Esophagus squamous epithelium (tissue), 5 donors: ENCODE results near the gene DPP3. TPM values are rescaled to one million over a fixed set of nuclear protein-coding genes. Genes with fewer than 3 reads are reported as not detected.
"Not testable (repeated sequence)": the region's sequence is repeated elsewhere in the genome, so short reads cannot be mapped to it uniquely, and the experiment has no call there.

Source experiments
- DNase-seq: peaks from one replicate; lab custom pipeline; 2025; lab: John Stamatoyannopoulos, UW
- H3K27ac ChIP-seq, 4 donors: fragments of 200-600 bp; sonication (generic); one replicate each; pipeline ENCODE4 v1.5.1; 2016 to 2019; ENCODE audit warnings: mild to moderate bottlenecking in 1 of 4
- H3K27me3 ChIP-seq, 4 donors: fragments of 200-600 bp; sonication (generic); 1 replicate in 3 of 4; 2 replicates in 1 of 4; pipeline versions ENCODE4 v1.5.1 to v1.6.0; 2017 to 2021; ENCODE audit warnings: antibody characterized with exemption in 1 of 4
- H3K36me3 ChIP-seq, 3 donors: fragments of 200-600 bp; sonication (generic); one replicate each; pipeline ENCODE4 v1.5.1; 2016 to 2019
- H3K4me1 ChIP-seq, 3 donors: fragments of 200-600 bp; sonication (generic); one replicate each; pipeline ENCODE4 v1.5.1; 2017 to 2019
- H3K4me3 ChIP-seq, 4 donors: fragments of 200-600 bp; sonication (generic); 1 replicate in 3 of 4; 2 replicates in 1 of 4; pipeline ENCODE4 v1.5.1; 2016 to 2019; ENCODE audit warnings: mild to moderate bottlenecking in 2 of 4, moderate library complexity in 1 of 4
- H3K9me3 ChIP-seq, 3 donors: fragments of 200-600 bp; sonication (generic); one replicate each; pipeline ENCODE4 v1.5.1; 2016 to 2019
- POLR2A ChIP-seq, 4 donors: fragments of 450-650 bp; IDR thresholded peaks; one replicate each; pipeline ENCODE4 v1.6.1; 2017; ENCODE audit warnings: antibody characterized with exemption in 4 of 4, mild to moderate bottlenecking in 4 of 4, moderate library complexity in 3 of 4
- WGBS, 2 donors: methylation state at CpG; one replicate each; pipeline ENCODE4 v1.1.5; 2018; 5-methylcytosine and 5-hydroxymethylcytosine counted together
- intact Hi-C: fragments of 100-400 bp; cut with DNase I; formaldehyde crosslinking; loops from one replicate; pipeline ENCODE4 v1.15.0; 2022
- total RNA-seq, 4 donors: library from RNA; depleted of rRNA; stranded (reverse); fragments of >200 nt; gene quantifications; one replicate each; pipeline ENCODE4 v1.1.0, GENCODE V29; 2016
- TF ChIP-seq, protein P1 (sequence below), 6 experiments: fragments of 450-650 bp in 4 of 6; fragments of 200-600 bp in 2 of 6; sonication (generic) in 2 of 6; IDR thresholded peaks; one replicate each; pipeline ENCODE4 v1.5.1; 2016 to 2019; ENCODE audit warnings: antibody characterized with exemption in 6 of 6, mild to moderate bottlenecking in 4 of 6, moderate library complexity in 4 of 6
- donor health status: DM: yes; HTN: yes; CAD: no.

DPP3 gene, protein sequence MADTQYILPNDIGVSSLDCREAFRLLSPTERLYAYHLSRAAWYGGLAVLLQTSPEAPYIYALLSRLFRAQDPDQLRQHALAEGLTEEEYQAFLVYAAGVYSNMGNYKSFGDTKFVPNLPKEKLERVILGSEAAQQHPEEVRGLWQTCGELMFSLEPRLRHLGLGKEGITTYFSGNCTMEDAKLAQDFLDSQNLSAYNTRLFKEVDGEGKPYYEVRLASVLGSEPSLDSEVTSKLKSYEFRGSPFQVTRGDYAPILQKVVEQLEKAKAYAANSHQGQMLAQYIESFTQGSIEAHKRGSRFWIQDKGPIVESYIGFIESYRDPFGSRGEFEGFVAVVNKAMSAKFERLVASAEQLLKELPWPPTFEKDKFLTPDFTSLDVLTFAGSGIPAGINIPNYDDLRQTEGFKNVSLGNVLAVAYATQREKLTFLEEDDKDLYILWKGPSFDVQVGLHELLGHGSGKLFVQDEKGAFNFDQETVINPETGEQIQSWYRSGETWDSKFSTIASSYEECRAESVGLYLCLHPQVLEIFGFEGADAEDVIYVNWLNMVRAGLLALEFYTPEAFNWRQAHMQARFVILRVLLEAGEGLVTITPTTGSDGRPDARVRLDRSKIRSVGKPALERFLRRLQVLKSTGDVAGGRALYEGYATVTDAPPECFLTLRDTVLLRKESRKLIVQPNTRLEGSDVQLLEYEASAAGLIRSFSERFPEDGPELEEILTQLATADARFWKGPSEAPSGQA
- total RNA-seq, result 10 to 100 TPM; 24.6 to 49.2 (median 43.5) TPM

DNA sequence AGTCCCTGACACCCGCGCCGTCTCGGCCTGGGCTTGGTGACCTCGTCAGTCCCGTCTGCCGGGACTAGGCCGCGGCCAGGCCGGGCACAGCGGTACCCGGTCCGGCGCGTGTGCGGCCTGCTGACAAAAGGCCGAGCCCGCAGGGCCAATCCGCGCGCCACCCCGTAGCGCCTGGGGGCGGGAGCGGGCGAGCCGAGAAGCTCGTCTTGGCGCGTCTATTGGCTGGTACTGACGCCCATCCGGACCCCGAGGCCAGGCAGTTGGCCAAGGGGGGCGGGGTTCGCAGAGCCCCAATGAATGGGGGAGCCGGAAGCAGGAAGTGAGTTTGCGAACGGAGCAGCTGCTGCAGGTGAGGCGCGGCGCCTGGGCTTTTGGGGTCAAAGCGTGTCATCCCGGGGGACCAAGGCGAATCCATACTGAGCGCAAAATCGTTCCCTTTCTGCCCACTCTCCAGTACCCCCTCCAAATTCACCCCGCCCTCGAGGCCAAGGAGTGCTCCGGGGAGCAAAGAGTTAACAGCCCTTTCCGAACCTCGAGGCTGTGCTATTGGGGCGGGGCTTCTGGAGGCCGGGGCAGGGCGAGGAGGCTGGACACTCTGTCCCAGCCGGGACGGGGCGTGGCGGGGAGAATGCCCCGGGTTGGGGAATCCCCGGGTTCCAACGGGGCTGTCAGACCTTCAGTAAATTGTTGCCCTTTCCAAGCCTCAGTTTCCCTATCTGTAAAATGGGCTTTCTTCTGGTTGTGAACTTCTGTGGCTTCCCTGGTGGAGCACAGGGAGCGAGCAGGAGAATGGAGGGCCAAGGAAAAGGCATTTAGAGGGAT lies at the start of gene DPP3:
TSS of gene DPP3 (plus strand) at position 318 of the 822 bp plus-strand sequence. CDS start 1,767 bp downstream, outside the sequence.
- peak; percentile 79 for DNase-seq
- peaks cover 0 to 56% (median 0%) of the 10 kb centered on the region in 3 donors for H3K36me3 ChIP-seq
- intact Hi-C loops, result no loop called here
- TF ChIP-seq, protein P1, sequence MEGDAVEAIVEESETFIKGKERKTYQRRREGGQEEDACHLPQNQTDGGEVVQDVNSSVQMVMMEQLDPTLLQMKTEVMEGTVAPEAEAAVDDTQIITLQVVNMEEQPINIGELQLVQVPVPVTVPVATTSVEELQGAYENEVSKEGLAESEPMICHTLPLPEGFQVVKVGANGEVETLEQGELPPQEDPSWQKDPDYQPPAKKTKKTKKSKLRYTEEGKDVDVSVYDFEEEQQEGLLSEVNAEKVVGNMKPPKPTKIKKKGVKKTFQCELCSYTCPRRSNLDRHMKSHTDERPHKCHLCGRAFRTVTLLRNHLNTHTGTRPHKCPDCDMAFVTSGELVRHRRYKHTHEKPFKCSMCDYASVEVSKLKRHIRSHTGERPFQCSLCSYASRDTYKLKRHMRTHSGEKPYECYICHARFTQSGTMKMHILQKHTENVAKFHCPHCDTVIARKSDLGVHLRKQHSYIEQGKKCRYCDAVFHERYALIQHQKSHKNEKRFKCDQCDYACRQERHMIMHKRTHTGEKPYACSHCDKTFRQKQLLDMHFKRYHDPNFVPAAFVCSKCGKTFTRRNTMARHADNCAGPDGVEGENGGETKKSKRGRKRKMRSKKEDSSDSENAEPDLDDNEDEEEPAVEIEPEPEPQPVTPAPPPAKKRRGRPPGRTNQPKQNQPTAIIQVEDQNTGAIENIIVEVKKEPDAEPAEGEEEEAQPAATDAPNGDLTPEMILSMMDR (IDR thresholded peaks at IDR 0.05), result peak in 1 of 6 experiments; percentile 27
- peak in 3 of 4 donors; percentile 52 to 88 (median 85) for TF ChIP-seq POLR2A (IDR thresholded peaks at IDR 0.05)
- no peaks in the 10 kb centered on the region for H3K27me3 ChIP-seq
- peak within 1 kb of the TSS; percentile 69 to 89 (median 76) for H3K4me3 ChIP-seq
- peaks cover 12 to 28% (median 17%) of the 10 kb centered on the region in 3 donors for H3K4me1 ChIP-seq
- H3K27ac ChIP-seq, result peak within 1 kb of the TSS; percentile 91 to 98 (median 92)
- 0% methylated on average over 1 to 7 of the region's 62 CpGs for WGBS, 2 donors
- H3K9me3 ChIP-seq, result no peaks in the 10 kb centered on the region

DNA sequence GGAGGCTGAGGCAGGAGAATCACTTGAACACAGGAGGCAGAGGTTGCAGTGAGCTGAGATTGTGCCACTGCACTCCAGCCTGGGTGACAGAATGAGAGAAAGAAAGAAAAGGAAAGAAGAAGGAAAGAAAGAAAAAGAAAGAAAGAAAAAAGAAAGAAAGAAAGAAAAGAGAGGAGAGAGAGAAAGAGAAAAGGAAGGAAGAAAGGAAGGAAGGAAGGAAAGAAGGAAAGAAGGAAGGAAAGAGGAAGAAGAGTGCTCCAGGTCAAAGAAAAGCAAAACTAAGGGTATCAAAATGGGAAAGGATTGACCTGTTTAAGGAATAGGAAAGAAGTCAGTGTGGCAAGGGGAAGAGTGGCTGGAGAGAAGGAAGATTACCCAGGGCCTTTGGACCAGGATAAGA lies 48.9 kb upstream of the DPP3 start:
- DNase-seq, H3K4me1 ChIP-seq, H3K4me3 ChIP-seq, H3K27ac ChIP-seq, intact Hi-C loops, H3K27me3 ChIP-seq, H3K9me3 ChIP-seq: not testable (repeated sequence)
- H3K36me3 ChIP-seq, result peaks cover 0 to 47% (median 7%) of the 10 kb centered on the region in 3 donors

DNA sequence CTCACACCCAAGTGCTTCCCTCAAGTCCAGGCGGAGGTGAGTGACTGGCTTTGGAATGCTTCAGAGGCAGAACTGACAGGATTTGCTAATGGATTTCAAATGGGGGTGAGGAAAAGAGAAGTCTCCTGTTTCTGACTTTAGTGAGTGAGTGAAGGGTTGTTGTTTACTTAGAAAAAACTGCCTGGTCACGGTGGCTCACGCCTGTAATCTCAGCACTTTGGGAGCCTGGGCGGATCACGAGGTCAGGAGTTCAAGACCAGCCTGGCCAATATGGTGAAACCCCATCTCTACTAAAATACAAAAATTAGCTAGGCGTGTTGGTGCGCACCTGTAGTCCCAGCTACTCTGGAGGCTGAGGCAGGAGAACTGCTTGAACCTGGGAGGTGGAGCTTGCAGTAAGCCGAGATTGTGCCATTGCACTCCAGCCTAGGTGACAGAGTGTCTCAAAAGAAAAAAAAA lies 48.3 kb upstream of the DPP3 start:
- DNase-seq, H3K4me1 ChIP-seq, intact Hi-C loops, H3K27me3 ChIP-seq, H3K4me3 ChIP-seq, H3K9me3 ChIP-seq, H3K27ac ChIP-seq: not testable (repeated sequence)
- WGBS, 2 donors, result 81 to 85% methylated on average over 8 of the region's 8 CpGs
- H3K36me3 ChIP-seq, result peaks cover 0 to 53% (median 7%) of the 10 kb centered on the region in 3 donors

DNA sequence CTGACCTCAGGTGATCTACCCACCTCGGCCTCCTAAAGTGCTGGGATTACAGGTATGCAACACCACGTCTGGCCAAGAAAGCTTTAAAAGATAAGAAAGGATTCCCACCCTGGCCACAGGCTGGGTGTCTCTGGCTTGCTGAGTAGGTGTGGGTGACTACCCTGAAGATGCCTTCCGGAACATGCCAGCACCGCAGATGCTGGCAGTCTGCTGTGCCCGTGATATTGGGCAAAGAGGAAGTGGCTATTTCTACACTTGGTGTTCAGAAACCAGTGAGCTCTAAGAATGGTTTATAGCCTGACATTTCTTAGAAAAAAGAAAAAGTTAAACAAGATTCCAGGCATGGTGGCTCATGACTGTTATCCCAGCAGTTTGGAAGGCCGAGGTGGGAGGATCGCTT lies 47.6 kb upstream of the DPP3 start:
- intact Hi-C loops, result no loop called here

DNA sequence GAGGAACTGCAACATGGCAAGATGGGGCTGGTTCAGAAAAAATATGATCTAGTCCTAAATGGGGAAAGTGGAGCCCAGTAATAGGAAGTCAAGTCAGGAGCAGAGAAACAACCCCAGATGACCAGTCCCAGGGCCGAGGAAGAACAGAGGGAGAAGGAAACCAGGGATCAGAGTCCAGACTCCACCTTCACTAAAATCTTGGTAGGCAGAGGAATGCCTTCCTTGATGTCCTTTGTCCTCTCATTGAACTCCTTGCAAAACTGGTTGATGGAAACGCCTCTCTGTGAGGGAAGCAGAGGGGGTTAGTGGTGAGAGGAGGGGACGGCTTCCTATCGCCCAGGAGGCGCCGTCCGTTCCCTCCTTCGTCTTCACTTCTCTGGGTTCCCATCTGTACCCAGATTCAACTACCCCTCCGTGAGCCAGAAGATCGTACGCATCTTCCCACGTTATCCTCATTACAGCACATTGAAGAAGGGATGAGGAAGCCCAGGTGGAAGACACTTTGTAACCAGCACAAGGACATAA lies 42.2 kb upstream of the DPP3 start:
- Histone ChIP-seq H3K36me3 (peaks cover 0 to 43% (median 7%) of the 10 kb centered on the region in 3 donors), H3K4me3 (peak overlapping the region; percentile 65 to 91 (median 84)), H3K4me1 (peaks cover 5 to 19% (median 8%) of the 10 kb centered on the region in 3 donors), H3K27ac (peak overlapping the region; percentile 87 to 96 (median 90)), H3K9me3 (peaks cover 0 to under 1% (median 0%) of the 10 kb centered on the region in 3 donors), H3K27me3 (no peaks in the 10 kb centered on the region)
- DNase-seq, result no peak
- TF ChIP-seq POLR2A (IDR thresholded peaks at IDR 0.05), result no peak
- TF ChIP-seq, protein P1 (IDR thresholded peaks at IDR 0.05), result no peak
- intact Hi-C loops, result no loop called here
- WGBS, 2 donors, result 0 to 3% methylated on average over 6 to 8 of the region's 12 CpGs

More for the DNA sequence above, 47.6 kb upstream of the DPP3 start:
- no peak for DNase-seq
- H3K4me1 ChIP-seq, result peaks cover 0 to 7% (median 0%) of the 10 kb centered on the region in 3 donors
- H3K27me3 ChIP-seq, result no peaks in the 10 kb centered on the region
- H3K27ac ChIP-seq, result no peak overlapping the region
- peaks cover 0 to 57% (median 7%) of the 10 kb centered on the region in 3 donors for H3K36me3 ChIP-seq
- no peaks in the 10 kb centered on the region for H3K9me3 ChIP-seq
- 78 to 90% methylated on average over 7 of the region's 7 CpGs for WGBS, 2 donors
- H3K4me3 ChIP-seq, result no peak overlapping the region
- TF ChIP-seq, protein P1 (IDR thresholded peaks at IDR 0.05), result no peak
- no peak for TF ChIP-seq POLR2A (IDR thresholded peaks at IDR 0.05)
